Fibroblast of the aortic adventitia (primary cell): ENCODE measurements around the gene PRORP. TPM values are rescaled to one million over a fixed set of nuclear protein-coding genes. Genes with fewer than 3 reads are reported as not detected.
"Not testable (repeated sequence)": the region's sequence is repeated elsewhere in the genome, so short reads cannot be mapped to it uniquely, and the experiment has no call there.

Experiments used
- DNase-seq: peaks from one replicate; pipeline ENCODE4 v3.0.0-alpha.2; 2010; ENCODE audit warnings: low read depth
- H3K4me3 ChIP-seq: 2 replicates; pipeline ENCODE4 v1.5.1; 2011; ENCODE audit warnings: low read depth, mild to moderate bottlenecking, control low read depth, low read length, moderate library complexity
- CTCF ChIP-seq: IDR thresholded peaks from 2 replicates; pipeline ENCODE4 v1.5.1; 2011; ENCODE audit warnings: mild to moderate bottlenecking, low read length, control low read depth, inconsistent platforms; ENCODE audit not compliant: insufficient read depth
- total RNA-seq: library from RNA; depleted of rRNA; stranded (reverse); fragments of >200 nt; gene quantifications from 2 replicates; pipeline ENCODE4 v1.2.3, GENCODE V29; 2012; ENCODE audit warnings: low replicate concordance

The PRORP gene
- total RNA-seq, 1 donor: 36.2 TPM

- no peak overlapping the region for H3K4me3 ChIP-seq
- no peak for DNase-seq
- TF ChIP-seq CTCF: no peak
Observed at GRCh38 chr14:35147711-35148110, 25.4 kb downstream of the PRORP start.

- no peak overlapping the region for H3K4me3 ChIP-seq
- no peak for DNase-seq
- TF ChIP-seq CTCF: no peak
Observed at GRCh38 chr14:35149239-35149638, 26.9 kb downstream of the PRORP start.

- DNase-seq, H3K4me3 ChIP-seq: not testable (repeated sequence)
Observed at GRCh38 chr14:35152531-35152930, 30.2 kb downstream of the PRORP start.

GRCh38 chr14:35154016-35154415, 31.7 kb downstream of the PRORP start:
- no peak for DNase-seq
- no peak for TF ChIP-seq CTCF
- no peak overlapping the region for H3K4me3 ChIP-seq

GRCh38 chr14:35155962-35156361, 33.6 kb downstream of the PRORP start:
- no peak overlapping the region for H3K4me3 ChIP-seq
- DNase-seq: peak; percentile 73
- TF ChIP-seq CTCF: no peak

GRCh38 chr14:35158491-35158890, 36.1 kb downstream of the PRORP start:
- no peak overlapping the region for H3K4me3 ChIP-seq
- no peak for TF ChIP-seq CTCF
- DNase-seq: no peak

GRCh38 chr14:35158951-35159653, 36.8 kb downstream of the PRORP start:
- no peak overlapping the region for H3K4me3 ChIP-seq
- no peak for TF ChIP-seq CTCF
- DNase-seq: no peak
